H9 (cell line): Measurements from ENCODE around the gene GPR87. TPM values are rescaled to one million over a fixed set of nuclear protein-coding genes. Genes with fewer than 3 reads are reported as not detected.
A peak's percentile ranks its signal among the peaks of the same experiment; 100 is the strongest.

Experiments
- DNase-seq: peaks from one replicate; pipeline ENCODE4 v3.0.0-alpha.2; 2017
- H2AFZ ChIP-seq: one replicate; pipeline ENCODE4 v1.6.1; 2013; ENCODE audit warnings: mild to moderate bottlenecking, low read length, control low read depth, moderate library complexity
- H2AK5ac ChIP-seq: 2 replicates; pipeline ENCODE4 v1.6.1; 2013; ENCODE audit warnings: low read length, control low read depth, mixed read lengths; ENCODE audit not compliant: insufficient read length
- H2BK120ac ChIP-seq: one replicate; pipeline ENCODE4 v1.6.1; 2013; ENCODE audit warnings: low read depth, mild to moderate bottlenecking, low read length, control low read depth, inconsistent platforms; ENCODE audit not compliant: poor library complexity, severe bottlenecking
- H2BK12ac ChIP-seq: 2 replicates; pipeline ENCODE4 v1.6.1; 2013; ENCODE audit warnings: low read length, control low read depth, mixed read lengths, low read depth; ENCODE audit not compliant: insufficient read length
- H2BK15ac ChIP-seq: 2 replicates; pipeline ENCODE4 v1.6.1; 2013; ENCODE audit warnings: low read depth, low read length, control low read depth
- H2BK20ac ChIP-seq: one replicate; pipeline ENCODE4 v1.6.1; 2013; ENCODE audit warnings: low read depth, mild to moderate bottlenecking, low read length, control low read depth, inconsistent platforms; ENCODE audit not compliant: poor library complexity, severe bottlenecking
- H2BK5ac ChIP-seq: 2 replicates; pipeline ENCODE4 v1.6.1; 2013; ENCODE audit warnings: low read length, control low read depth, mixed read lengths; ENCODE audit not compliant: insufficient read length
- H3K14ac ChIP-seq: 2 replicates; pipeline ENCODE4 v1.6.1; 2013; ENCODE audit warnings: low read length, control low read depth; ENCODE audit not compliant: insufficient read depth
- H3K18ac ChIP-seq: 2 replicates; pipeline ENCODE4 v1.6.1; 2013; ENCODE audit warnings: low read depth, mild to moderate bottlenecking, mixed read lengths, low read length, control low read depth; ENCODE audit not compliant: insufficient read length
- H3K23ac ChIP-seq: 2 replicates; pipeline ENCODE4 v1.6.1; 2013; ENCODE audit warnings: low read length, control low read depth, mixed read lengths, low read depth; ENCODE audit not compliant: insufficient read length
- H3K23me2 ChIP-seq: 2 replicates; pipeline ENCODE4 v1.6.1; 2013; ENCODE audit warnings: low read depth, mild to moderate bottlenecking, mixed read lengths, low read length, control low read depth; ENCODE audit not compliant: insufficient read length, poor library complexity, severe bottlenecking
- H3K27ac ChIP-seq: 2 replicates; pipeline ENCODE4 v1.5.1; 2013; ENCODE audit warnings: low read length, control low read depth, mixed read lengths, low read depth; ENCODE audit not compliant: insufficient read length
- H3K27me3 ChIP-seq: 2 replicates; pipeline ENCODE4 v1.6.1; 2013; ENCODE audit warnings: low read length, control low read depth, inconsistent platforms; ENCODE audit not compliant: insufficient read depth
- H3K4ac ChIP-seq: 2 replicates; pipeline ENCODE4 v1.6.1; 2013; ENCODE audit warnings: low read depth, mild to moderate bottlenecking, control low read depth, inconsistent platforms, low read length, moderate library complexity
- H3K4me1 ChIP-seq: 2 replicates; pipeline ENCODE4 v1.6.1; 2013; ENCODE audit warnings: low read length, control low read depth, inconsistent platforms; ENCODE audit not compliant: insufficient read depth
- H3K4me2 ChIP-seq: 2 replicates; pipeline ENCODE4 v1.6.1; 2013; ENCODE audit warnings: low read length, control low read depth, mixed read lengths; ENCODE audit not compliant: insufficient read length, insufficient read depth
- H3K56ac ChIP-seq: 2 replicates; pipeline ENCODE4 v1.6.1; 2013; ENCODE audit warnings: low read depth, mild to moderate bottlenecking, mixed read lengths, low read length, control low read depth; ENCODE audit not compliant: insufficient read length
- H3K79me1 ChIP-seq: 2 replicates; pipeline ENCODE4 v1.6.1; 2013; ENCODE audit warnings: low read depth, mild to moderate bottlenecking, moderate library complexity, low read length, control low read depth, inconsistent platforms; ENCODE audit not compliant: insufficient read depth, poor library complexity, severe bottlenecking
- H3K79me2 ChIP-seq: 2 replicates; pipeline ENCODE4 v1.6.1; 2013; ENCODE audit warnings: low read length, control low read depth, inconsistent platforms; ENCODE audit not compliant: insufficient read depth
- H3K9ac ChIP-seq: 2 replicates; pipeline ENCODE4 v1.6.1; 2013; ENCODE audit warnings: low read length, control low read depth, mixed read lengths; ENCODE audit not compliant: insufficient read length; ENCODE audit errors: extremely low read depth
- H3K9me3 ChIP-seq: one replicate; pipeline ENCODE4 v1.6.1; 2013; ENCODE audit warnings: low read depth, low read length, inconsistent platforms; ENCODE audit not compliant: control insufficient read depth
- H3T11ph ChIP-seq: one replicate; pipeline ENCODE4 v1.6.1; 2013; ENCODE audit warnings: mild to moderate bottlenecking, low read length, control low read depth, inconsistent platforms
- H4K20me1 ChIP-seq: one replicate; pipeline ENCODE4 v1.6.1; 2013; ENCODE audit not compliant: control insufficient read depth, insufficient read length, insufficient read depth
- H4K5ac ChIP-seq: 2 replicates; pipeline ENCODE4 v1.6.1; 2013; ENCODE audit warnings: low read depth, mild to moderate bottlenecking, mixed read lengths, low read length, control low read depth; ENCODE audit not compliant: insufficient read length
- H4K8ac ChIP-seq: replicated peaks from 2 replicates; pipeline ENCODE4 v1.6.1; 2013; ENCODE audit warnings: low read length, control low read depth, mixed read lengths, low read depth; ENCODE audit not compliant: insufficient read length
- H4K91ac ChIP-seq: 2 replicates; pipeline ENCODE4 v1.6.1; 2013; ENCODE audit warnings: low read depth, mild to moderate bottlenecking, moderate library complexity, mixed read lengths, low read length, control low read depth; ENCODE audit not compliant: insufficient read length
- H3K27ac Mint-ChIP-seq, 3 experiments: 2 replicates in 2 of 3; 3 replicates in 1 of 3; pipeline ENCODE4 v1.8.0; 2020 to 2021; ENCODE audit warnings: mixed read lengths in 3 of 3, mild to moderate bottlenecking in 1 of 3, moderate library complexity in 1 of 3
- H3K27me3 Mint-ChIP-seq: 2 replicates; pipeline ENCODE4 v1.8.0; 2021; ENCODE audit warnings: low read depth, mild to moderate bottlenecking, moderate library complexity, mixed read lengths
- H3K36me3 Mint-ChIP-seq, 3 experiments: 2 replicates in 2 of 3; 3 replicates in 1 of 3; pipeline ENCODE4 v1.8.0; 2020 to 2021; ENCODE audit warnings: low read depth in 3 of 3, mixed read lengths in 3 of 3; ENCODE audit not compliant: insufficient read depth in 1 of 3
- H3K4me1 Mint-ChIP-seq, 2 experiments: 2 replicates each; pipeline ENCODE4 v1.8.0; 2020; ENCODE audit warnings: mixed read lengths in 2 of 2
- H3K4me3 Mint-ChIP-seq, 2 experiments: 2 replicates in 1 of 2; 3 replicates in 1 of 2; pipeline ENCODE4 v1.8.0; 2020 to 2021; ENCODE audit warnings: mild to moderate bottlenecking in 2 of 2, mixed read lengths in 2 of 2, moderate library complexity in 1 of 2
- H3K9me3 Mint-ChIP-seq, 2 experiments: 2 replicates in 1 of 2; 3 replicates in 1 of 2; pipeline ENCODE4 v1.8.0; 2020; ENCODE audit warnings: mild to moderate bottlenecking in 2 of 2, mixed read lengths in 2 of 2, moderate library complexity in 1 of 2
- CTCF ChIP-seq: fragments of 200-600 bp; sonication (generic); conservative IDR thresholded peaks from 3 replicates; pipeline ENCODE4 v1.8.0; 2021; ENCODE audit warnings: antibody characterized with exemption, mild to moderate bottlenecking
- WGBS: extraction: QIAGEN DNeasy Blood & Tissue Kit; methylation state at CpG from one replicate; pipeline ENCODE4 v1.1.7; 2013; ENCODE audit warnings: missing lambda C conversion rate, low lambda C conversion rate, mixed read lengths; ENCODE audit not compliant: insufficient read length; ENCODE audit errors: extremely low coverage; 5-methylcytosine and 5-hydroxymethylcytosine counted together
- total RNA-seq: library from RNA; stranded (reverse); gene quantifications from 2 replicates; pipeline ENCODE4 v1.2.1, GENCODE V29; 2021

GPR87 gene
- total RNA-seq, 1 experiment from 2014 or later: 0.33 TPM

DNA sequence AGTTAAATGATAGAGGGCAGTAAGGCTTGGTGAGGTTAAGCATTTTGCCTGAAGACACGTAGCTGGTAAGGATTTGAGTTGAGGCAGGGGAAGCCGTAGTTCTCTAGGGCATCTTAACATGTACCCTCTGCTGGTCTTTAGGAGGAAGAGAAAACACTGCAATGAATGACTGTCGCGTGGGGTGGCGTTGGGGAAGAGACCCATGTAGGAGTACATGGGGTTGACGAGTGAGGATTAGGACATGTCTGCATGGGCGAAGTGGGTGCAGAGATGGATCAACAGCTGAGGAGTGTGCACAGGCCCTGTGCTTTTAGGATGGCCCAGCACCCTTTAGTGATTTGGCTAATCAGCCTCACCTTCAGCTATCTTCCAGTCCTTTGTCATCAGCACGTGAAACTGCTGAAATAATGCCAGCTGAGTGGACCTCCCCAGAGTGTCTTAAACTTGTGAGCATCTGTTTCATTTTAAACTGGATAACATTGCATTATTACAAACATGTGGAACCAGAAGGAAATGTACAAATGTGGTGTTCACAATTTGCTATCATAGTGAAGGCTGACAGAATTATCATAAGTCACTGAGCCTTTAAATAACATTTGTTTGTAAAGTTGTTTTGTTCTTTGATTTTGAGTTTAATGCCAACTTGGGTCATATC, 53.6 kb downstream of the GPR87 start:
- H3K27me3 ChIP-seq: no peaks in the 10 kb centered on the region
- no peak overlapping the region for H2BK20ac ChIP-seq
- Mint-ChIP-seq H3K27me3 (no peaks in the 10 kb centered on the region), H3K36me3 (peaks cover 0 to 4% (median 3%) of the 10 kb centered on the region in 3 experiments; a peak in 3 of 7 replicates), H3K27ac (peak overlapping the region in 1 of 3 experiments; percentile 1; a peak in 1 of 7 replicates), H3K4me1 (peaks cover 10 to 12% of the 10 kb centered on the region in 2 experiments), H3K4me3 (no peak overlapping the region), H3K9me3 (no peaks in the 10 kb centered on the region)
- H2BK12ac ChIP-seq: no peak overlapping the region
- peaks cover 2% of the 10 kb centered on the region; the same call in 1 of the 2 replicates for H3K4me1 ChIP-seq
- H3K23ac ChIP-seq: no peak overlapping the region
- no peaks in the 10 kb centered on the region for H3K23me2 ChIP-seq
- H2AFZ ChIP-seq: no peak overlapping the region
- H2AK5ac ChIP-seq: no peak overlapping the region
- H3K18ac ChIP-seq: no peak overlapping the region
- H3K79me1 ChIP-seq: no peaks in the 10 kb centered on the region
- H3K9me3 ChIP-seq: no peaks in the 10 kb centered on the region
- no peak overlapping the region for H3T11ph ChIP-seq
- no peak overlapping the region for H4K5ac ChIP-seq
- no CpG with 5 or more reads among the region's 8 CpGs for WGBS
- H3K9ac ChIP-seq: no peak overlapping the region
- no peak overlapping the region for H2BK15ac ChIP-seq
- DNase-seq: no peak
- H3K4ac ChIP-seq: no peak overlapping the region
- no peak for TF ChIP-seq CTCF
- no peaks in the 10 kb centered on the region for H4K20me1 ChIP-seq
- no peak overlapping the region for H2BK120ac ChIP-seq
- no peak overlapping the region for H2BK5ac ChIP-seq
- no peak overlapping the region for H3K27ac ChIP-seq
- no peak overlapping the region for H3K56ac ChIP-seq
- H3K79me2 ChIP-seq: no peaks in the 10 kb centered on the region
- no peak overlapping the region for H4K8ac ChIP-seq
- no peak overlapping the region for H4K91ac ChIP-seq
- H3K4me2 ChIP-seq: no peak overlapping the region
- no peak overlapping the region for H3K14ac ChIP-seq
